GM12878 (cell line): ENCODE measurements around the gene SHISA6.

Experiments used
- BHLHE40 ChIP-seq, 2 experiments: fragments of 450-650 bp in 1 of 2; IDR thresholded peaks; 2 replicates each; pipeline ENCODE4 v1.6.1; 2011 to 2017; ENCODE audit warnings: low read depth in 2 of 2, borderline replicate concordance in 1 of 2, improper control_type of control experiment in 1 of 2, low read length in 1 of 2, mild to moderate bottlenecking in 1 of 2
- CHD1 ChIP-seq: IDR thresholded peaks from 2 replicates; pipeline ENCODE4 v1.6.1; 2012; ENCODE audit warnings: low read depth, low read length, improper control_type of control experiment
- CREB1 ChIP-seq: IDR thresholded peaks from 2 replicates; pipeline ENCODE4 v1.6.1; 2012; ENCODE audit warnings: low read depth, mild to moderate bottlenecking, inconsistent platforms
- CREM ChIP-seq: IDR thresholded peaks from 2 replicates; pipeline ENCODE4 v1.6.1; 2014; ENCODE audit warnings: antibody characterized with exemption, low read depth
- EED ChIP-seq: sonication (generic); IDR thresholded peaks from 2 replicates; pipeline ENCODE4 v1.6.1; 2016; ENCODE audit warnings: antibody characterized with exemption, low read depth
- EZH2 ChIP-seq: IDR thresholded peaks from 2 replicates; pipeline ENCODE4 v1.6.1; 2012; ENCODE audit warnings: low read depth, mild to moderate bottlenecking, control low read depth, inconsistent platforms, low read length, borderline replicate concordance; ENCODE audit not compliant: control insufficient read depth
- HDAC2 ChIP-seq: fragments of 200-600 bp; sonication (generic); IDR thresholded peaks from 2 replicates; pipeline ENCODE4 v1.6.1; 2017
- MTA3 ChIP-seq: IDR thresholded peaks from 2 replicates; pipeline ENCODE4 v1.6.1; 2012; ENCODE audit warnings: low read length, inconsistent platforms, borderline replicate concordance
- POLR2A ChIP-seq: IDR thresholded peaks from 2 replicates; pipeline ENCODE4 v1.6.1; 2011; ENCODE audit warnings: low read depth, mild to moderate bottlenecking, low read length
- TF ChIP-seq, protein P1 (sequence below), 3 experiments: IDR thresholded peaks in 2 of 3; conservative IDR thresholded peaks in 1 of 3; 2 replicates each; pipeline ENCODE4 v1.5.1; 2011; ENCODE audit warnings: low read depth in 3 of 3, low read length in 3 of 3, mild to moderate bottlenecking in 3 of 3, control low read depth in 2 of 3, moderate library complexity in 2 of 3, inconsistent platforms in 1 of 3, mixed read lengths in 1 of 3; ENCODE audit not compliant: control insufficient read depth in 2 of 3, insufficient read depth in 1 of 3; ENCODE audit errors: extremely low read depth in 1 of 3
- TF ChIP-seq, protein P2 (sequence below): IDR thresholded peaks from 2 replicates; pipeline ENCODE4 v1.6.1; 2012; ENCODE audit warnings: low read depth, low read length, improper control_type of control experiment

DNA sequence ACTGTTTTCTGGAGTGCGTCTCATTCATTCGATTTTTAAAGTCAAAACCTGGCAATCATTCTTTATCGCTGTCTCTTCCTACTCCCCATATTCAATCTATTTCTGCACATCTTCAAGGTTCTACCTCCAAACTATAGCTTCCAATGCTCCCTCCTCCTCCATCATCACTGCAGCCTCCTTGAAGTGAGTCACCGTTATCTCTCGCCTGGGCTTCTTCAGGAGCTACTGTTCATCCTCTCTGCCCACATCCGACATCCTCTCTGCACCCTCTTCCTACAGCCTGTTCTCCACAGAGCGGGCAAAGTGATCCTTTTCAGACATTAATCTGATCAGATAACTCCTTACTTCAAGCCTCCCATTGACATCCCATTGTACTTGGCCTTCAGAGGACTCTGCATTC, 213.1 kb downstream of the SHISA6 start:
- TF ChIP-seq HDAC2 (no peak), MTA3 (no peak), CREM (no peak), POLR2A (no peak), BHLHE40 (IDR thresholded peaks at IDR 0.05; ENCODE audit: borderline replicate concordance in 1 of 2, low read depth in 2 of 2, low read length in 1 of 2) (no peak), EZH2 (no peak), CHD1 (no peak), CREB1 (no peak), EED (no peak)
- TF ChIP-seq, protein P1, sequence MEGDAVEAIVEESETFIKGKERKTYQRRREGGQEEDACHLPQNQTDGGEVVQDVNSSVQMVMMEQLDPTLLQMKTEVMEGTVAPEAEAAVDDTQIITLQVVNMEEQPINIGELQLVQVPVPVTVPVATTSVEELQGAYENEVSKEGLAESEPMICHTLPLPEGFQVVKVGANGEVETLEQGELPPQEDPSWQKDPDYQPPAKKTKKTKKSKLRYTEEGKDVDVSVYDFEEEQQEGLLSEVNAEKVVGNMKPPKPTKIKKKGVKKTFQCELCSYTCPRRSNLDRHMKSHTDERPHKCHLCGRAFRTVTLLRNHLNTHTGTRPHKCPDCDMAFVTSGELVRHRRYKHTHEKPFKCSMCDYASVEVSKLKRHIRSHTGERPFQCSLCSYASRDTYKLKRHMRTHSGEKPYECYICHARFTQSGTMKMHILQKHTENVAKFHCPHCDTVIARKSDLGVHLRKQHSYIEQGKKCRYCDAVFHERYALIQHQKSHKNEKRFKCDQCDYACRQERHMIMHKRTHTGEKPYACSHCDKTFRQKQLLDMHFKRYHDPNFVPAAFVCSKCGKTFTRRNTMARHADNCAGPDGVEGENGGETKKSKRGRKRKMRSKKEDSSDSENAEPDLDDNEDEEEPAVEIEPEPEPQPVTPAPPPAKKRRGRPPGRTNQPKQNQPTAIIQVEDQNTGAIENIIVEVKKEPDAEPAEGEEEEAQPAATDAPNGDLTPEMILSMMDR (IDR thresholded peaks at IDR 0.05 in 2 of 3, conservative IDR thresholded peaks at IDR 0.05 in 1 of 3; ENCODE audit: control insufficient read depth in 2 of 3, extremely low read depth in 1 of 3, insufficient read depth in 1 of 3, low read depth in 3 of 3, low read length in 3 of 3): no peak
- TF ChIP-seq, protein P2, sequence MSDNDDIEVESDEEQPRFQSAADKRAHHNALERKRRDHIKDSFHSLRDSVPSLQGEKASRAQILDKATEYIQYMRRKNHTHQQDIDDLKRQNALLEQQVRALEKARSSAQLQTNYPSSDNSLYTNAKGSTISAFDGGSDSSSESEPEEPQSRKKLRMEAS: no peak
